HepG2 (cell line): Measurements from ENCODE around the gene APC2. TPM values are rescaled to one million over a fixed set of nuclear protein-coding genes. Genes with fewer than 3 reads are reported as not detected.

Source experiments
- ARNT ChIP-seq: fragments of 450-650 bp; IDR thresholded peaks from 2 replicates; pipeline ENCODE4 v1.6.1; 2017
- ATF7-NPFF ChIP-seq: sonication (generic); formaldehyde crosslinking; IDR thresholded peaks from 2 replicates; pipeline ENCODE4 v1.8.1; 2023; ENCODE audit warnings: mild to moderate bottlenecking, low read depth, missing genetic modification reagents, moderate library complexity
- BHLHE40 ChIP-seq: IDR thresholded peaks from 2 replicates; pipeline ENCODE4 v1.6.1; 2011; ENCODE audit warnings: low read length, improper control_type of control experiment
- CBX5 ChIP-seq: sonication (generic); formaldehyde crosslinking; IDR thresholded peaks from 2 replicates; pipeline ENCODE4 v1.4.0; 2020; ENCODE audit warnings: missing genetic modification reagents, borderline replicate concordance
- FOXA3 ChIP-seq: IDR thresholded peaks from 2 replicates; pipeline ENCODE4 v1.6.1; 2016; ENCODE audit warnings: missing genetic modification reagents, missing compliant biosample characterization
- HDAC1 ChIP-seq: sonication (generic); formaldehyde crosslinking; IDR thresholded peaks from 2 replicates; pipeline ENCODE4 v1.5.1; 2020; ENCODE audit warnings: mild to moderate bottlenecking, missing genetic modification reagents
- IRF2 ChIP-seq: IDR thresholded peaks from 2 replicates; pipeline ENCODE4 v1.6.1; 2018; ENCODE audit warnings: missing genetic modification reagents, missing compliant biosample characterization
- KLF11 ChIP-seq: IDR thresholded peaks from 2 replicates; pipeline ENCODE4 v1.6.1; 2016; ENCODE audit warnings: missing compliant biosample characterization
- MAZ ChIP-seq, 2 experiments: sonication (generic) in 1 of 2; formaldehyde crosslinking in 1 of 2; IDR thresholded peaks; 2 replicates each; pipeline versions ENCODE4 v1.5.0 to v1.6.1; 2012 to 2020; ENCODE audit warnings: low read depth in 2 of 2, mild to moderate bottlenecking in 2 of 2, borderline replicate concordance in 1 of 2, improper control_type of control experiment in 1 of 2, low read length in 1 of 2, missing genetic modification reagents in 1 of 2, moderate library complexity in 1 of 2
- NCOA2 ChIP-seq: sonication (generic); formaldehyde crosslinking; IDR thresholded peaks from 2 replicates; pipeline ENCODE4 v1.8.0; 2022; ENCODE audit warnings: inconsistent platforms
- PAF1 ChIP-seq: IDR thresholded peaks from 2 replicates; pipeline ENCODE4 v1.6.1; 2016; ENCODE audit warnings: missing genetic modification reagents, missing compliant biosample characterization
- RBFOX2 ChIP-seq: fragments of 200-400 bp; formaldehyde crosslinking; IDR thresholded peaks from 2 replicates; pipeline ENCODE4 v1.6.1; 2017; ENCODE audit warnings: low read depth, mild to moderate bottlenecking, low read length
- TBX2 ChIP-seq: sonication (generic); formaldehyde crosslinking; IDR thresholded peaks from 2 replicates; pipeline ENCODE4 v1.5.0; 2020; ENCODE audit warnings: missing genetic modification reagents, mild to moderate bottlenecking, borderline replicate concordance
- ZBTB20 ChIP-seq: sonication (generic); formaldehyde crosslinking; IDR thresholded peaks from 2 replicates; pipeline ENCODE4 v1.8.1; 2023; ENCODE audit warnings: missing genetic modification reagents, low read depth, mild to moderate bottlenecking, borderline replicate concordance
- ZC3H4 ChIP-seq: sonication (generic); formaldehyde crosslinking; IDR thresholded peaks from 2 replicates; pipeline ENCODE4 v1.4.0; 2020; ENCODE audit warnings: missing genetic modification reagents, borderline replicate concordance
- ZNF143 ChIP-seq: sonication (generic); formaldehyde crosslinking; IDR thresholded peaks from 2 replicates; pipeline ENCODE4 v1.4.0; 2020; ENCODE audit warnings: missing genetic modification reagents
- ZNF180 ChIP-seq: sonication (generic); formaldehyde crosslinking; IDR thresholded peaks from 2 replicates; pipeline ENCODE4 v1.4.0; 2020; ENCODE audit warnings: low read depth, missing genetic modification reagents, borderline replicate concordance
- ZNF205 ChIP-seq: IDR thresholded peaks from 2 replicates; pipeline ENCODE4 v1.6.1; 2018; ENCODE audit warnings: missing biosample characterization, missing genetic modification reagents
- ZNF432 ChIP-seq: sonication (generic); formaldehyde crosslinking; IDR thresholded peaks from 2 replicates; pipeline ENCODE4 v1.5.0; 2020; ENCODE audit warnings: missing genetic modification reagents, mild to moderate bottlenecking, borderline replicate concordance
- ZNF547 ChIP-seq: sonication (generic); formaldehyde crosslinking; IDR thresholded peaks from 2 replicates; pipeline ENCODE4 v1.5.1; 2020; ENCODE audit warnings: mild to moderate bottlenecking, missing genetic modification reagents
- polyA plus RNA-seq, 8 experiments: library from polyadenylated mRNA; depleted of rRNA in 3 of 8; stranded (reverse) in 7 of 8; unstranded in 1 of 8; fragments of >200 nt; fragmentation: Illumina TruSeq in 4 of 8; extraction: Trizol in 4 of 8; gene quantifications; 2 replicates each; pipeline versions ENCODE4 v1.2.1 to v1.2.3, GENCODE V29; 2011 to 2016; ENCODE audit warnings: low read depth in 4 of 8, missing spikeins in 1 of 8, mixed read lengths in 1 of 8; ENCODE audit not compliant: insufficient read depth in 1 of 8
- total RNA-seq, 5 experiments: library from RNA; depleted of rRNA; stranded (reverse); fragments of >200 nt; fragmentation: Illumina TruSeq; extraction: Trizol; gene quantifications; 2 replicates each; pipeline ENCODE4 v1.2.3, GENCODE V29; 2016; ENCODE audit warnings: low read depth in 1 of 5
- TF ChIP-seq, protein P1 (sequence below): sonication (generic); formaldehyde crosslinking; IDR thresholded peaks from 2 replicates; pipeline ENCODE4 v1.8.0; 2022; ENCODE audit warnings: mild to moderate bottlenecking, missing genetic modification reagents; ENCODE audit not compliant: insufficient replicate concordance
- TF ChIP-seq, protein P2 (sequence below): sonication (generic); formaldehyde crosslinking; IDR thresholded peaks from 2 replicates; pipeline ENCODE4 v1.4.0; 2020; ENCODE audit warnings: missing genetic modification reagents
- TF ChIP-seq, protein P3 (sequence below): sonication (generic); formaldehyde crosslinking; IDR thresholded peaks from 2 replicates; pipeline ENCODE4 v1.5.1; 2020; ENCODE audit warnings: missing genetic modification reagents, mild to moderate bottlenecking, borderline replicate concordance

APC2 gene
- total and polyA plus RNA-seq, 2 of the 13 experiments (the other 11 are each of a cell fraction or from before 2014, with no cell fraction given): 0.08 to 0.22 TPM

DNA sequence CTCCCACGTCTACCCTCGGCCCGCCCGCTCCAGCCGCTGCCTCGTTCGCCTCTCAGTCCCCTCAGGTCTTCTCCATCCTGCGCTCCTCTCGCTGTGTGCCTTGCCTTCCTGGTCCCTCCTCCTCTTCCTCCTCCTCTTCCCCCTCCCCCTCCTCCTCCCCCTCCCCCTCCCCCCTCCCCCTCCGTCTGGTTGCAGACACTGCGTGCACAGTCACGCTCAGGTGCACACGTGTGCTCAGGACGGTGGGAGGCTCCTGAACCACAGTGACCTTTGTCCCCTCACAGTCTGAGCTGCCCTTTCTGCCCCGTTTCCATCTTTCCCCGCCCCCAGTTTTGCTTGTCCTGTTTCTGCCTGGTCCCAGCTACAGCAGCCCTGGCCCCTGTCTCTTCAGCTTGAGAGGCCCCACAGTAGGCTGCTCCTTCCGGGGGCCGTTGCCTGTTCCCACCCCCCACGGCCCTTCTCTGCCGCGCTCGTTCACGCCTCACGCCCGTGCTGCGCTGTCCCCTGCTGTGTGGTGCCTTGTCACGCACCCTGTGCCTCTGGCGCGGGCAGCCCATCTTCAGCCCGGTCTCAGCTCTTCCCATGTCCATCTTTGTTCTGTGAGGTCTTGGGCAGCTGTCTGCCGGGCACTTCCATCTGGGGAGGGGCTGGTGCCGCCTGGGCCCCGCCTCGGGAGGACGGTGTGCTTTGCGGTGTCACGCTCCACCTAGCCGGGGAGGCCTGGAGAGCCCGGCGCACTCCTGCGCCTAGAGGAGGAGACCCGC lies 25.5 kb upstream of the APC2 start (continued):
- peak; percentile 65 for TF ChIP-seq RBFOX2
- peak; percentile 92 for TF ChIP-seq BHLHE40
- TF ChIP-seq NCOA2 (CRISPR knock-in tag): 0 out of 2 replicates have a peak, but pooled peaks have one; percentile 14
- TF ChIP-seq ZNF180: no peak
- TF ChIP-seq, protein P1, sequence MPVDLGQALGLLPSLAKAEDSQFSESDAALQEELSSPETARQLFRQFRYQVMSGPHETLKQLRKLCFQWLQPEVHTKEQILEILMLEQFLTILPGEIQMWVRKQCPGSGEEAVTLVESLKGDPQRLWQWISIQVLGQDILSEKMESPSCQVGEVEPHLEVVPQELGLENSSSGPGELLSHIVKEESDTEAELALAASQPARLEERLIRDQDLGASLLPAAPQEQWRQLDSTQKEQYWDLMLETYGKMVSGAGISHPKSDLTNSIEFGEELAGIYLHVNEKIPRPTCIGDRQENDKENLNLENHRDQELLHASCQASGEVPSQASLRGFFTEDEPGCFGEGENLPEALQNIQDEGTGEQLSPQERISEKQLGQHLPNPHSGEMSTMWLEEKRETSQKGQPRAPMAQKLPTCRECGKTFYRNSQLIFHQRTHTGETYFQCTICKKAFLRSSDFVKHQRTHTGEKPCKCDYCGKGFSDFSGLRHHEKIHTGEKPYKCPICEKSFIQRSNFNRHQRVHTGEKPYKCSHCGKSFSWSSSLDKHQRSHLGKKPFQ: peak; percentile 81
- TF ChIP-seq FOXA3: peak; percentile 56
- 0 out of 2 replicates have a peak, but pooled peaks have one; percentile 38 for TF ChIP-seq TBX2
- 0 out of 2 replicates have a peak, but pooled peaks have one; percentile 39 for TF ChIP-seq MAZ (IDR thresholded peaks at IDR 0.05; ENCODE audit: borderline replicate concordance, low read depth, low read length)
- TF ChIP-seq MAZ (CRISPR knock-in tag; IDR thresholded peaks at IDR 0.05; ENCODE audit: low read depth): peak; percentile 91
- no peak; the same call in 1 of the 2 replicates for TF ChIP-seq CBX5
- 0 out of 2 replicates have a peak, but pooled peaks have one; percentile 22 for TF ChIP-seq IRF2 (CRISPR knock-in tag)
- TF ChIP-seq HDAC1: peak; percentile 57
- TF ChIP-seq, protein P2, sequence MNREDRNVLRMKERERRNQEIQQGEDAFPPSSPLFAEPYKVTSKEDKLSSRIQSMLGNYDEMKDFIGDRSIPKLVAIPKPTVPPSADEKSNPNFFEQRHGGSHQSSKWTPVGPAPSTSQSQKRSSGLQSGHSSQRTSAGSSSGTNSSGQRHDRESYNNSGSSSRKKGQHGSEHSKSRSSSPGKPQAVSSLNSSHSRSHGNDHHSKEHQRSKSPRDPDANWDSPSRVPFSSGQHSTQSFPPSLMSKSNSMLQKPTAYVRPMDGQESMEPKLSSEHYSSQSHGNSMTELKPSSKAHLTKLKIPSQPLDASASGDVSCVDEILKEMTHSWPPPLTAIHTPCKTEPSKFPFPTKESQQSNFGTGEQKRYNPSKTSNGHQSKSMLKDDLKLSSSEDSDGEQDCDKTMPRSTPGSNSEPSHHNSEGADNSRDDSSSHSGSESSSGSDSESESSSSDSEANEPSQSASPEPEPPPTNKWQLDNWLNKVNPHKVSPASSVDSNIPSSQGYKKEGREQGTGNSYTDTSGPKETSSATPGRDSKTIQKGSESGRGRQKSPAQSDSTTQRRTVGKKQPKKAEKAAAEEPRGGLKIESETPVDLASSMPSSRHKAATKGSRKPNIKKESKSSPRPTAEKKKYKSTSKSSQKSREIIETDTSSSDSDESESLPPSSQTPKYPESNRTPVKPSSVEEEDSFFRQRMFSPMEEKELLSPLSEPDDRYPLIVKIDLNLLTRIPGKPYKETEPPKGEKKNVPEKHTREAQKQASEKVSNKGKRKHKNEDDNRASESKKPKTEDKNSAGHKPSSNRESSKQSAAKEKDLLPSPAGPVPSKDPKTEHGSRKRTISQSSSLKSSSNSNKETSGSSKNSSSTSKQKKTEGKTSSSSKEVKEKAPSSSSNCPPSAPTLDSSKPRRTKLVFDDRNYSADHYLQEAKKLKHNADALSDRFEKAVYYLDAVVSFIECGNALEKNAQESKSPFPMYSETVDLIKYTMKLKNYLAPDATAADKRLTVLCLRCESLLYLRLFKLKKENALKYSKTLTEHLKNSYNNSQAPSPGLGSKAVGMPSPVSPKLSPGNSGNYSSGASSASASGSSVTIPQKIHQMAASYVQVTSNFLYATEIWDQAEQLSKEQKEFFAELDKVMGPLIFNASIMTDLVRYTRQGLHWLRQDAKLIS (CRISPR knock-in tag): no peak
- TF ChIP-seq ARNT: no peak
- TF ChIP-seq PAF1 (CRISPR knock-in tag): no peak
- TF ChIP-seq, protein P3, sequence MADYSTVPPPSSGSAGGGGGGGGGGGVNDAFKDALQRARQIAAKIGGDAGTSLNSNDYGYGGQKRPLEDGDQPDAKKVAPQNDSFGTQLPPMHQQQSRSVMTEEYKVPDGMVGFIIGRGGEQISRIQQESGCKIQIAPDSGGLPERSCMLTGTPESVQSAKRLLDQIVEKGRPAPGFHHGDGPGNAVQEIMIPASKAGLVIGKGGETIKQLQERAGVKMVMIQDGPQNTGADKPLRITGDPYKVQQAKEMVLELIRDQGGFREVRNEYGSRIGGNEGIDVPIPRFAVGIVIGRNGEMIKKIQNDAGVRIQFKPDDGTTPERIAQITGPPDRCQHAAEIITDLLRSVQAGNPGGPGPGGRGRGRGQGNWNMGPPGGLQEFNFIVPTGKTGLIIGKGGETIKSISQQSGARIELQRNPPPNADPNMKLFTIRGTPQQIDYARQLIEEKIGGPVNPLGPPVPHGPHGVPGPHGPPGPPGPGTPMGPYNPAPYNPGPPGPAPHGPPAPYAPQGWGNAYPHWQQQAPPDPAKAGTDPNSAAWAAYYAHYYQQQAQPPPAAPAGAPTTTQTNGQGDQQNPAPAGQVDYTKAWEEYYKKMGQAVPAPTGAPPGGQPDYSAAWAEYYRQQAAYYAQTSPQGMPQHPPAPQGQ (CRISPR knock-in tag): no peak
- peak; percentile 68 for TF ChIP-seq ATF7-NPFF
- no peak for TF ChIP-seq ZBTB20 (CRISPR knock-in tag)
- TF ChIP-seq ZNF143 (CRISPR knock-in tag): no peak
- TF ChIP-seq ZNF205: no peak
- no peak for TF ChIP-seq KLF11 (CRISPR knock-in tag)
- peak; percentile 64 for TF ChIP-seq ZNF547 (CRISPR knock-in tag)
- no peak for TF ChIP-seq ZC3H4 (CRISPR knock-in tag)
- no peak for TF ChIP-seq ZNF432 (CRISPR knock-in tag)
